ENCODE results near the gene GP1BB. TPM values are rescaled to one million over a fixed set of nuclear protein-coding genes. Genes with fewer than 3 reads are reported as not detected.

GP1BB gene
- total RNA-seq, 2 donors from 2014 or later: 0.48 to 0.62 TPM

DNA sequence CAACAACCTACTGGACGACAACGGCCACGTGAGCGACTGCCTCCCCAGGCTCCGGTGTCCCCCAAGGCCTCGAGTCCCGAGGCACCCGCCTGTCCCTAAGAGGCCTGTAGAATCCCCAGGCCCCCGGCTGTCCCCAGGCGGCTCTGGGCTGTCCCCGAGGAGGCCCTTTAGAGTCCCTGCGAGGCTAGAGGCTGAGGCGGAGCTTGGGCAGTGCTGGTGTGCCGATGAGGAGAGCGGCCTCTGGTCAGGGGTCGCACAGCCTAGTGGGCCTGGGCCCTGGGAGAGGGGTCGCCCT lies 40.9 kb downstream of the GP1BB start:
- peaks cover 11% of the 10 kb centered on the region for H3K4me1 Mint-ChIP-seq

DNA sequence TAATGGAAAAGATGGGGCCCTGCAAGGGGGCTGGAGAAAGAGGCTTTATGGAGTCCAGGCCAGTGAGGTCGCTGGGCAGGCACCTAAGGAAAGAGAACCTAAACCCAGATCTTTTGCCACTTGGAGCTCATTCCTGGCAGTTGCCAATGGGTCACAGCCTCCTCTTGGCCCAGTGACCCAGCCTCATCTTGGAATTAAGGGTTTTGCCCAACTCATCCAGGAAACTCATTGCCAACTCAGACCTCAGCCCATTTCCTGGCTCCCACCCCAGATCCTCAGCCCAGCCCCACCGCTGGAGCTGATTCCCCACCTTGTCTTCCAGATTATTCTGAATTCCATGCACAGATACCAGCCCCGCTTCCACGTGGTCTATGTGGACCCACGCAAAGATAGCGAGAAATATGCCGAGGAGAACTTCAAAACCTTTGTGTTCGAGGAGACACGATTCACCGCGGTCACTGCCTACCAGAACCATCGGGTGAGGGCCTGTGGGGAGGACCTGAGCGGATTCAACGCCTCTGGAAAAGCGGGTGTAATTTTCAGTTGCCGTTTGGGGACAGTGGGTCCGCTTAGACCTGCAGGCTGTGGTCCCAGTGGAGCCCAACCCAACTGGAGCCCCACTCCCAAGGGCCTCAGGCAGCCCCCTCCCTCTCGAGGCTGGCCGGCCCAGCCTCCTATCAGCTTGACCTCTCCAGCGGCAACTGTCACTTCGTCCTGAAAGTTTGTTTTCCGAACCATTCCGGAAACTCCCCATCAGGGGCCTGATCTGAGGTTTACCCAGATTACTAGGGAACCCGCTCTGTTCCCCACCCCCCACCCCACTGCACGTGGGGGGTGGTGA lies 41.5 kb downstream of the GP1BB start:
- TF ChIP-seq, protein P1, sequence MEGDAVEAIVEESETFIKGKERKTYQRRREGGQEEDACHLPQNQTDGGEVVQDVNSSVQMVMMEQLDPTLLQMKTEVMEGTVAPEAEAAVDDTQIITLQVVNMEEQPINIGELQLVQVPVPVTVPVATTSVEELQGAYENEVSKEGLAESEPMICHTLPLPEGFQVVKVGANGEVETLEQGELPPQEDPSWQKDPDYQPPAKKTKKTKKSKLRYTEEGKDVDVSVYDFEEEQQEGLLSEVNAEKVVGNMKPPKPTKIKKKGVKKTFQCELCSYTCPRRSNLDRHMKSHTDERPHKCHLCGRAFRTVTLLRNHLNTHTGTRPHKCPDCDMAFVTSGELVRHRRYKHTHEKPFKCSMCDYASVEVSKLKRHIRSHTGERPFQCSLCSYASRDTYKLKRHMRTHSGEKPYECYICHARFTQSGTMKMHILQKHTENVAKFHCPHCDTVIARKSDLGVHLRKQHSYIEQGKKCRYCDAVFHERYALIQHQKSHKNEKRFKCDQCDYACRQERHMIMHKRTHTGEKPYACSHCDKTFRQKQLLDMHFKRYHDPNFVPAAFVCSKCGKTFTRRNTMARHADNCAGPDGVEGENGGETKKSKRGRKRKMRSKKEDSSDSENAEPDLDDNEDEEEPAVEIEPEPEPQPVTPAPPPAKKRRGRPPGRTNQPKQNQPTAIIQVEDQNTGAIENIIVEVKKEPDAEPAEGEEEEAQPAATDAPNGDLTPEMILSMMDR (conservative IDR thresholded peaks at IDR 0.05): no peak
- Histone ChIP-seq H3K4me3 (ENCODE audit: low read length) (no peak overlapping the region), H3K9me3 (ENCODE audit: control insufficient read depth, low read length) (no peaks in the 10 kb centered on the region), H3K9ac (ENCODE audit: extremely low read depth, low read length, poor library complexity, severe bottlenecking) (no peak overlapping the region), H3K36me3 (ENCODE audit: control insufficient read depth, insufficient read depth, low read length) (no peaks in the 10 kb centered on the region), H3K4me1 (ENCODE audit: control insufficient read depth, insufficient read depth, low read length) (no peaks in the 10 kb centered on the region), H3K27ac (ENCODE audit: low read depth, low read length) (no peak overlapping the region), H3K27me3 (ENCODE audit: control insufficient read depth, insufficient read depth, low read length, poor library complexity, severe bottlenecking) (peaks cover 95% of the 10 kb centered on the region)
- Mint-ChIP-seq H3K27me3 (ENCODE audit: insufficient read depth) (peaks cover 85% of the 10 kb centered on the region), H3K4me1 (peaks cover 6% of the 10 kb centered on the region), H3K9me3 (no peaks in the 10 kb centered on the region), H3K36me3 (ENCODE audit: low read depth) (no peaks in the 10 kb centered on the region), H3K4me3 (peak overlapping the region; percentile 41), H3K27ac (no peak overlapping the region)
- no peak for DNase-seq
- 34 to 35% methylated on average over 12 to 25 of the region's 25 CpGs for WGBS, 2 experiments (ENCODE audit: insufficient coverage in 1 of 2, insufficient read length in 1 of 2)

More for the DNA sequence above, 40.9 kb downstream of the GP1BB start:
- Histone ChIP-seq H3K9me3 (ENCODE audit: control insufficient read depth, low read length) (no peaks in the 10 kb centered on the region), H3K27ac (ENCODE audit: low read depth, low read length) (no peak overlapping the region), H3K9ac (ENCODE audit: extremely low read depth, low read length, poor library complexity, severe bottlenecking) (no peak overlapping the region), H3K27me3 (ENCODE audit: control insufficient read depth, insufficient read depth, low read length, poor library complexity, severe bottlenecking) (peaks cover 95% of the 10 kb centered on the region), H3K4me1 (ENCODE audit: control insufficient read depth, insufficient read depth, low read length) (no peaks in the 10 kb centered on the region), H3K36me3 (ENCODE audit: control insufficient read depth, insufficient read depth, low read length) (no peaks in the 10 kb centered on the region), H3K4me3 (ENCODE audit: low read length) (no peak overlapping the region)
- TF ChIP-seq, protein P1 (conservative IDR thresholded peaks at IDR 0.05): no peak
- H3K27ac Mint-ChIP-seq: no peak overlapping the region
- no peak for DNase-seq
- no peaks in the 10 kb centered on the region for H3K9me3 Mint-ChIP-seq
- H3K36me3 Mint-ChIP-seq (ENCODE audit: low read depth): no peaks in the 10 kb centered on the region
- no peak overlapping the region for H3K4me3 Mint-ChIP-seq
- whole genome bisulfite sequencing, 2 experiments (ENCODE audit: insufficient coverage in 1 of 2, insufficient read length in 1 of 2): 50 to 62% methylated on average over 15 to 17 of the region's 17 CpGs
- H3K27me3 Mint-ChIP-seq (ENCODE audit: insufficient read depth): peaks cover 85% of the 10 kb centered on the region

DNA sequence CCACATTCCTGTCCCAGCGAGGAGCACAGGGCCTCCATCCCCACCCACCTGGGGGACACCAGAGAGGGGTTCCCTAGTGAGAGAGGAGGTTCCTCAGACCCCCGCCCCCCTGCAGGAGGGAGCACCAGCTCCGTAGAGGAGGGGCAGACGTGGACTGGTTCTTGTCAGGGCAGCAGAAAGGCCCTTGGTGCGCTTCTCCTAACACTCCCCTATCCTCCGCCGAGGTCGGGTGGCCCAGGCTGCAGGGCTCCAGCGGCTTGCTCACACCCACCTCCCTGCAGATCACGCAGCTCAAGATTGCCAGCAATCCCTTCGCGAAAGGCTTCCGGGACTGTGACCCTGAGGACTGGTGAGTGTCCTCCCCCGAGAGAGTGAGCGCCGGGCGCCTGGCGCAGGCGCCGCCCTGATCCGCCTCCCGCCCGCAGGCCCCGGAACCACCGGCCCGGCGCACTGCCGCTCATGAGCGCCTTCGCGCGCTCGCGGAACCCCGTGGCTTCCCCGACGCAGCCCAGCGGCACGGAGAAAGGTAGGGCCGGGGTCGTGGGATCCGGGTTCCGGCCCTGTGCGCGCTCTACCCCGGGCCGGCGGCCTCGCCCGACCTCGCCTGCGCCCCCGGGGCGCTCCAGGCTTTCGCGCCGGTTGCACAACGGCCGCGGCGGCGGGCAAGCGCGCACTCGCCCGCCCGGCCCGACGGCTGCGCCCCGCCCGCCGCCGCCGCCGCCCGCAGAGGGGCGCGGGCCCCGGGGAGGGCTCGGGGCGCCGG lies 42.3 kb downstream of the GP1BB start:
- Histone ChIP-seq H3K4me1 (ENCODE audit: control insufficient read depth, insufficient read depth, low read length) (no peaks in the 10 kb centered on the region), H3K9me3 (ENCODE audit: control insufficient read depth, low read length) (no peaks in the 10 kb centered on the region), H3K27me3 (ENCODE audit: control insufficient read depth, insufficient read depth, low read length, poor library complexity, severe bottlenecking) (peaks cover 98% of the 10 kb centered on the region), H3K9ac (ENCODE audit: extremely low read depth, low read length, poor library complexity, severe bottlenecking) (no peak overlapping the region), H3K36me3 (ENCODE audit: control insufficient read depth, insufficient read depth, low read length) (no peaks in the 10 kb centered on the region), H3K27ac (ENCODE audit: low read depth, low read length) (no peak overlapping the region), H3K4me3 (ENCODE audit: low read length) (no peak overlapping the region)
- peaks cover 88% of the 10 kb centered on the region for H3K27me3 Mint-ChIP-seq (ENCODE audit: insufficient read depth)
- peaks cover 1% of the 10 kb centered on the region for H3K4me1 Mint-ChIP-seq
- WGBS, 2 experiments (ENCODE audit: insufficient coverage in 1 of 2, insufficient read length in 1 of 2): 5 to 12% methylated on average over 14 to 83 of the region's 83 CpGs
- no peaks in the 10 kb centered on the region for H3K9me3 Mint-ChIP-seq
- H3K36me3 Mint-ChIP-seq (ENCODE audit: low read depth): no peaks in the 10 kb centered on the region
- no peak overlapping the region for H3K27ac Mint-ChIP-seq
- peak; percentile 81 for DNase-seq
- H3K4me3 Mint-ChIP-seq: peak overlapping the region; percentile 41
- TF ChIP-seq, protein P1 (conservative IDR thresholded peaks at IDR 0.05): no peak
